Measurements from ENCODE around the gene DHPS. TPM values are rescaled to one million over a fixed set of nuclear protein-coding genes. Genes with fewer than 3 reads are reported as not detected.
A peak's percentile ranks its signal among the peaks of the same experiment; 100 is the strongest.
"Not testable (repeated sequence)": the region's sequence is repeated elsewhere in the genome, so short reads cannot be mapped to it uniquely, and the experiment has no call there.

The DHPS gene
- polyA plus RNA-seq, 3 donors: 83.0 to 91.7 (median 87.7) TPM

DNA sequence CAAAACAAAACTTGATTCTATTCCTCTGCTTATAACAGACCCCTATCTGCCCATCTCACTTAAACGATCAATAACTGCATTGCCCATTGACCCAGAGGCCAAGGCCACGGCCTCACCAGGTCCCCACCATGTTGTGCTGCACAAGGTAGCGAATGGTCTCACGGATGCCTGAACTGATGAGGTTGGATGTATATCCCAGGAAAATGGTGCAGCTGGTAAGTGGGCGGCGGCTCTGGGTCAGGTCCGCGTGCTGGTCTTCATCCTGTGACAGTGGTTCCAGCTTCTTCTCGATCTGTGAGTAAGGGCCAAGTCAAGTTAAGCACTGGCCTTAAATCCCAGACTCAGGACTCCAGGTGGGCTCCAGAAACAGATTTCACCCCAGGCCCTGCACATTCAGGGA is 1.6 kb downstream of the DHPS start:
- DNase-seq: no peak

DNA sequence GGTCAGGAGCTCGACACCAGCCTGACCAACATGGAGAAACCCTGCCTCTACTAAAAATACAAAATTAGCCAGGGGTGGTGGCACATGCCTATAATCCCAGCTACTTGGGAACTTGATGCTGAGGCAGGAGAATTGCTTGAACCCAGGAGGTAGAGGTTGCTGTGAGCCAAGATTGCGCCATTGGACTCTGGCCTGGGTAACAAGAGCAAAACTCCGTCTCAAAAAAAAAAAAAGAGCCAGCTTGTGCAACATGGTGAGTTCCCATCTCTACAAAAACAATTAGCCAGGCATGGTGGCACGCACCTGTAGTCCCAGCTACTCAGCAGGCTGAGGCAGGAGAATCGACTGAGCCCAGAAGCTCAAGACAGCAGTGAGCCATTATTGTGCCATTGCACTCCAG is 3.6 kb downstream of the DHPS start:
- not testable (repeated sequence) for DNase-seq

DNA sequence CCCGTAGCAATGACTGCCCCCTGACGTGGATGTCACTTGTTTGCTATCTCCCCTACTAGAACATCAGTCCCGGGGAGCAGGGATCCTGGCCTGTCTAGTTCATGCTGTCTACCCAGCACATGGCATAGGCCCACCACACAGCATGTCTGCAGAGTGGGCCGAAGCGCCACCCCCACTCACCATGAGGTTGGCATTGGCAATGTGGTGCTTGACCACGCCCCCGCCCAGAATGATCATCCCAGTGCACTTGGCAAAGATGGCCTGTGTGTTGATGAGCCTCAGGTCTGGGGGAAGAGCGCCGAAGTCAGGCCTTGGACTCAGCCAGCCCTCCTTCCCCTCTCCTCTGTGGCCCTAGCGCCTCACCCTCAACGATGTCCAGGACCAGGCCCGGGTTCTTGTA is 4.8 kb downstream of the DHPS start:
- no peak for DNase-seq

DNA sequence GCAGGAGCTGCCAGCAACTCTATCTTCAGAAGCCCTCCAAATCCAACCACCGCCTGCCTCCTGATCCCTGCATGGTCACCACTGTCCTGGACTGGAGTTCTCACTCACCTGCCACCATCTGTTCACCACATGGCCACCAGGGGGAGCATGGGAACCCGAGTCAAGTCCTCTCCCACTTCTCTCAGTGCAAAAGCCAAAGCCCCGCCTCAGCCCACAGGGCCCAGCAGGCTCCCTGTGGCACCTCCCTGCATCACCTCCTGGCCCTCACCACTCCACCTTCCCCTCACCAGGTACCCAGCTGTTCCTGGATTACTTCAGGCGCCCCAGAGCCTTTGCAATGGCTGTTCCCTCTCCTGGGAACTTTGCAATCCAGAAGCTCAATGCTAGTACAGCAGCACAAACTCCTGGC is 5.3 kb downstream of the DHPS start:
- peak; percentile 73 for DNase-seq

DNA sequence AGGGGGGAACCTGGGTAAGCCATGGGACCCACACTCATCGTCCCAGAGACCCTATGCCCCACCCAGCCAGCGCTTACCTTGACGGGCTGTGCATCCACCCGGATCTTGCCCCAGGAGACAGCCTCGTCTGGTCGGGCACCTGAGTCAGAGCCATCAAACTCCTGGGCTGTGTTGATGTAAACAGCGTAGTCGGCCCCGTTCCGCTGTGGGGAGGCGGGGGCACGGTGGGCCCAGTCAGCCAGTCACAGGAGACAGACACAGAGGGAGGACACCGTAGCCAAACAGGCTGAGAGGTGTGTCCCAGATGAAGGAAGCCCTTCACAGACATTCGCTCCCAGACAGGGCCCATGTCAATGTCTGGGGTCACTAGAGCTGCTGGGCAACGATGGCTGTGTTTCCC is 5.7 kb downstream of the DHPS start:
- no peak for DNase-seq

DNA sequence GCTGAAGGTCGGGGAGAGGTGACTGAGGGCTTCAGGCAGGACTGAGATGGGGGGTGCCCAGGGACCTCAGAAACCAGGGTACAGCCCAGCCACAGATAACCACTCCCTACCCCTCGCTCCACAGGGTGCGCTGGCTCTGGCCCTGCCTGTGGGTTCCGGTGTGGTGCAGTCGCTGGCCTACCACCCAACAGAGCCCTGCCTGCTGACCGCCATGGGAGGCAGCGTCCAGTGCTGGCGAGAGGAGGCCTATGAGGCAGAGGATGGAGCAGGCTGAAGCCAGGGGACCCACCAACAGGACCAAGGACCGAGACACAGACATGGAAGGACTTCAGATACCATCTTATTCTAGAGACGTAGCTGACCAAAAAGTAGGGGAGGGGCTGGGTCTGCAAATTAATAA is 6.3 kb downstream of the DHPS start:
- DNase-seq: no peak

DNA sequence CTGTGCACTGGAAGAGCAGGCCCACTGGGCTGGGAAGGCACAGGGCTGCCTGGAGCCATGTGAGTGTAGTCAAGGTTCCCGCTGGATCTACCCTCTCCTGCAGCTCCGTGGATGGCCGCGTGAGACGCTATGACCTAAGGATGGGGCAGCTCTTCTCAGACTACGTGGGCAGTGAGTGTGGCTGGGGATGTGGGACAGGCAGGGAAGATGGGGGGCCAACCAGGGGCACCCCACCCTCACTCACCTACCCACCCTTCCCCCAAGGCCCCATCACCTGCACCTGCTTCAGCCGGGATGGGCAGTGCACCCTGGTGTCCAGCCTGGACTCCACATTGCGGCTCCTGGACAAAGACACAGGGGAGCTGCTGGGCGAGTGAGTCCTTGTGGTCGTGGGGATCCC is 8.9 kb downstream of the DHPS start:
- no peak for DNase-seq

DNA sequence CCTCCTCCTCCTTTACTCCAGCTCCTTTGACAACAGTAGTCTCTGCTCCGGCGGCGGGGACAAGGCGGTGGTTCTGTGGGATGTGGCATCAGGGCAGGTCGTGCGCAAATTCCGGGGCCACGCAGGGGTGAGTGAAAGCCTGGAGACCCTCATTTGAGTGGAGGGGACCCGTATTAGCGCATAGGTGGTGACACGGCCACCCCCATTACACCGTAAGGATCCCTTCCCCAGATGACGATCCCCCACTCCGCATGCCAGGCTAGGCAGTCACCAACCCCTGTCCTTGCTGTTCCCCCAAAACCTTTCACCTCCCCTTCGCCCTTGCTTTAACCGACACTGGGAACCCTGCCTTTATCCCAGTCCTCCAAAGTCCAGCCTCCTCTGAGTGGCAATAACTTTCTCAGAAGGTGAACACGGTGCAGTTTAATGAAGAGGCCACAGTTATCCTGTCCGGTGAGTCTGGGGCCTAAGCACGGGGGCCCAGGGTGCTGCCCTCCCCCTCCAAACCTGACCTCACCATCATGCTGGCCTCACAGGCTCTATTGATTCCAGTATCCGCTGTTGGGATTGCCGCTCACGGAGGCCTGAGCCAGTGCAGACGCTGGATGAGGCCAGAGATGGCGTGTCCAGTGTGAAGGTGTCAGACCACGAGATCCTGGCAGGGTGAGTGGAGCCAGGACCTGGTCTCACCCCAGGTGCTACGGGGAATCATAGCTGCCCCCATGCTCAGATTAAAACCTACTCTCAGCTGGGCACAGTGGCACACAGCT is 11.3 kb downstream of the DHPS start:
- no peak for DNase-seq

DNA sequence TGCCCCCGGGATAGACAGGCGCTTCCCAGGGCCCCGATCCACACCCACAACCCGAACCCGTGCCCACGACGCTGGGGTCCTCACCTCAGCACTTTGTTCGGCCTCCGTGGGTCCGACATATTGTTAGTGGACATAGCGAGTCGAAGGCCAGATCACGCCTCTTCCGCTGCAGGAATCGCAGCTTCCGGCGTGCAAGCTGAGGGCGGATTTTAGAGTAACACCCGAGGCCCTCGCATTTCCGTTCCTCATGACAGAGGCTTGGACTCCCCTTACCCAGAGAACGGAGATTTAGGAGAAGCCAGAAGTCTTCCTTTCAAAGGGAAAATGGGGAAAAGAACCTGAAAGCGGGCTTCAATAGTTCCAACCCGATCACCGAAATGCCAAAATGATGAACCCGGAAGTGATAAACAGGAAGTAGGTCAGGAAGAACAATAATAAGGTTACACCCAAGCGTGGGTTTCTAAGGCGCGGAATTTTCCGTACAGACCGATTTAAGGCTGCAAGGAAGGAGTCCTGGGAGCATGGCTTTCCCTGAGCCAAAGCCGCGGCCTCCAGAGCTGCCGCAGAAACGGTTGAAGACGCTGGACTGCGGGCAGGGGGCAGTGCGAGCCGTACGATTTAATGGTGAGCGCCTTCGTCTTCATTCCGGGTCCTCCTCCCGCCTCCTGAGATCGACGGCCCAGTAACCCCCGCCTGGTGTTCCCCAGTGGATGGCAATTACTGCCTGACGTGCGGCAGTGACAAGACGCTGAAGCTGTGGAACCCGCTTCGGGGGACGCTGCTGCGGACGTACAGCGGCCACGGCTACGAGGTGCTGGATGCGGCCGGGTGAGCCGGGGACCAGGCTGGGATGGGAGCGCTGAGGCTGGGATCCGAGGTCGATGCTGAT is 12.2 kb downstream of the DHPS start:
- DNase-seq: peak; percentile 81

DNA sequence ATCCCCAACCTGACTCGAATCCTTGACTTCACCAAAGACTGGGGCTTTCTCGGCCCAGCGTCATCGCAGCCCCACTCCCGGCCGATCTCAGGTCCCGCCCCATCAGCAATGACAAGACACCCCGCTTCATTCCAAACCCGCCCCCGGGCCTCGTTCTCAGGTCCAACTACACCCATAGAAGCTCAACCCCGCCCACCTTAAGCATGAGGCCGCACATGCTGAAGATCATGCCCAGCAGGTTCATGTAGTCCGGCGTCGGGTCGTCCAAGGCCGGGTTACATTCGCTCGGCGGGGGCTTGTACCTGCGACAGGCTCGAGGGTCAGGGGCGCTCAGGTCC is 12.8 kb downstream of the DHPS start:
- DNase-seq: no peak

DNA sequence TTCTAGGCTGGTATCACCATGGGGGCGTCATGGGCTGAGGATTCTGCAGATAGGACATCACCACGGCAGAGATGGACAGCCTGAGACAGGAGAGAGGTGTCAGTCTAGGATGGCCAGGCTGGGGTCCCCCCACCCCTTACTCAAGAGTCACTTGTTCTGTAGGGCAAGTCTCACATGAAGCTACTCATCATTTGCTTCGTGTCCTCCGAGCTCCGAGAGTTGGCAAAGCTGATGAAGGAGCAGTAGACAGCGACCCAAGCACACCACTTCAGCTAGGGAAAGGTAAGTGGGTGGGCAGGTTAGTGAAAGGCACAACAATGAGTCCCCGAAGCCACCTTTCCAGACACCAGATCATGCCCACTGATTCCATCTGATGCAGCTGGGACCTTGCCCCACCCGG is 13.3 kb downstream of the DHPS start:
- DNase-seq: no peak

DNA sequence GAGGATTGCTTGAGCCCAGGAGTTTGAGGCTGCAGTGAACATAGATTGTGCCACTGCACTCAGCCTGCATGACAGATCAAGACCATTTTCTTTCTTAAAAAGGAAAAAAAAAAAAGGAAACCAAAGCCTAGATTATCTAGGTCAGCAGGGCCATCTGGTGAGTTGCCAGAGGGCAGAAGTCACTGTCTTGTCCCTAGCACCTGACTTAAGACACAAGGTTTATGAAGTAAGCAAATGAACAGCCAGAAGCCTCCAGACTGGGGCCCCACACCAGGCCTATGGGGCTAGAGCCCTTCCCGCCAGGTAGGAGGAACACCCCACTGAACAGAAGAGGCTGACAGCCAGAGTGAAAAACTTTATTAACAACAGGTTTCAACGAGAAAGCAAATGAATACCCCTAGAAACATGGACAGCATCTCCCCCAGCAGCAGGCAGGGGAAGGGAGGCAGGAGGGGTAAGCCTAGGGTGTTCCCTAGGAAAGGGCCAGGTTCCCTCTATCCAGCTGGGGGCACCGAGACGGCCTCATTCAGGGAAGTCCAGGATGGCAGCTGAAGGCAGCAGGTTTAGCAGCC is 13.9 kb downstream of the DHPS start:
- no peak for DNase-seq

DNA sequence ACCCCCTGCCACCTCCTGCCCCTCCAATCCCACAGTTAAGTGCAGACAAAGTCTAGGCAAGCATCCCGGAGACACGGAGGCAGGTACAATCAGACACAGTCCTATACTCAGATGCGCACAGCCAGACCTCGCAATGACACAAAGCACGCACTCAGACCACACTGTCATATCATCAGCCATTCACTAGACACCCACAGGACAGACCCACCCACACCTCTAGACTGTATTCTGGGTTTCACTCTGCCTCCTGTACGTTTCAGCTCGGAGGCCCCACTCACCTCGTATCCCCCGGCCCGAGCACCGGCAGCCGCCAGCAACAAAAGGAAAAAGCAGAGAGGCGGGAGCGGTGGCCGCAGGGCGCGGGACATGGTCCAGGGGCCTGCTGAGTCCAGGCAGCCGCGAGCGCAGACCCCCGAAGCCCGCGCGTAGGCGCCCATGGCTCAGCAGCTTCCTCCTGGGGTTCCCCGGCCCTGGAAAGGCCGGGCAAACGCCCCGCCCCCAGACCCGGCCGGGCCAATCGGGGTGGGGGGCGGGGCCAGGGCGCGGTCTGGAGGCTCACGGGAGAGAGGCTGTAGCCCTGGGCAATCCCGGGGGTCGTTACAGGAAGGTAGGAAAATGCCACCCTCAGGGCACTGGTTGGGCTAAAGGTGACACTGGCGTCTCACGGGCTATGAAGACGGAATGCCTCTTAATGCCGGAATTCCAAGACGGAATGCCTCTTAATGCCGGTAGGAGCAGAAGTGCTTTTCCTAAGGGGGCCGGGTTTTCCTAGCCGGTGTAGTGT is 15.2 kb downstream of the DHPS start, which contains the start of the genes MAN2B1 and WDR83:
Gene MAN2B1, minus strand, starts transcription at position 478 of the 784 bp plus-strand sequence. Its CDS starts 41 bp downstream, at position 437.
Gene WDR83, plus strand, starts transcription at position 543 of the 784 bp plus-strand sequence. CDS start 2,984 bp downstream, outside the sequence.
- peak; percentile 83 for DNase-seq

DNA sequence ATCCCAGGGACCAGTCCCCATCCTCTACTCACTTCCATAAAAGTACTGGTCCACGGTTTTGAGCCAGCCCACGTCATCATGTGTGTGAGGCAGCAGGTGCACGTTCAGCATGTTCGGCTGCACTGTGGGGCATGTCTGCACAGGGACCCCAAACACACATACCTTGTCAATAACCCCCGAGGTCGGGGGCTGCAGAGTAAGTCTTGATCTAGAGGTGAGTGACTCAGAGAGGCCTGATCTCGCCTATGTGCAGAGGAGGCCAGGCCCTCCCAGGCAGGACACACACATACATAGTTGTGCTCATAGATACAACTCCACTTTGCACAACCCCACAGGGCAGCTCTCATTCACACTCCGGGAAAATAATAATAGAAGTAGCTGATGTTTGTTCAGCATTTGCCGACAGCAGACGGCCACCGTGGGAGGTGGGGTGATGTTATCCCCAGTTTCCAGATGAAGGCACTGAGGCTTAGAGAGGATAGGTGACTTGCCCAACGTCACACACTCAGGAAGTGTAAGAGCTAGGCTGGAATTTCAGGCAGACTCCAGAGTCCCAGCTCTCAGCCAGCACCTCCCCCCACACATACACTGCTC is 15.9 kb downstream of the DHPS start:
- DNase-seq: no peak

DNA sequence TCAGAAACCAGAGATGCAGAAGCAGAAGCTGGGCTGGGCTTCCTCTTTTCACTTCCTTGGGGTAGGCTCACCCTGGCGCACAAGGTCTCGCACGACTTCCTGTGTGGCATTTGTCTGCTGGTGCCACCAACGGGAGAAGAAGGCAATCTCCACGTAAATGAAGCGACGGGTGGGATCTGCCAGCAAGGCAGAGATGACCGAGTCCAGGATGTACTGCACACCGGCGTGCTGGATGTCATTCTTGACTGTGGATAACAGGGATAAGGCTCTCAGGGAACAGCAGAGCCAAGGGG is 16.5 kb downstream of the DHPS start:
- DNase-seq: no peak

DNA sequence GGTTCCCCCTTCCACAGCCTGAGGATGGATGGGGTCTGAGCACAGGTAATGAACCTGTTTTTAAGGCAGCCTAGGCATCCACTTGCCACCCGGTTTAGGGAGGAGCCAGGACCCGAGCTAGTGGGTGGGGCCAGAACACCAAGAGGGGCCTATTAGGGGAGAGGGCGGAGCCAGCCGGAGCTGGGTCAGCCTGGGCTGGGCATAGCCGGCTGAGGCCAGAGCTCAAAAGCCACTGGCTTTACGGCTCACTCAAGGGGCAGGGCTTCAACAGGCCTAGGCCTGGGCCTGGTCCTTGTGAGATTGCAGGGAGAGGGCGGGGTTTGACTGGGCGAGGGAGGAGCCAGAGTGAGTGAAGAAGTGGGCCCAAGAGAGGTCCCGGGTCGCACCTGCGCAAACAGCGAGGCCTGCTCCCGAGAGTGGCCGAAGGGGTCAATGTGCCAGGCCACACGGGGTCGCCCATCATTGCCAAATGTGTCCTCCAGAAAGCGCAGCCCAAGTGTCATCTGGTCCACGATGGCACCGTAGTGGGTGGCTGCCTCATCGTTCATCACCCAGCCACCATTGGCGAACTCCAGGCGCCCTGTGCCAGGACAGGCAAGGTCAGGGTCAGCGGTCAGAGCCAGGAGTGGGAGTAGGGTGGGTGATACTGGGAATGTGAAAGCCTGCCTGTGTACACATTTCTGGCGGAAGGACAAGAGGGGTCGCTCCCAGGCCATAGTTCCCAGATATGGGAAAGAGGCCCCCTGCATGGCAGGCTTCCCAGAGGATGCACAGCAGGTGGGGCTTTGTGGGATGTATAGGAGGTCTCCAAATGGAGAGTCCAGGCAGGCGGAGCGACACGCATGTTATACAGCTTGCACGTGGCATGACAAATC is 17.0 kb downstream of the DHPS start:
- no peak for DNase-seq

DNA sequence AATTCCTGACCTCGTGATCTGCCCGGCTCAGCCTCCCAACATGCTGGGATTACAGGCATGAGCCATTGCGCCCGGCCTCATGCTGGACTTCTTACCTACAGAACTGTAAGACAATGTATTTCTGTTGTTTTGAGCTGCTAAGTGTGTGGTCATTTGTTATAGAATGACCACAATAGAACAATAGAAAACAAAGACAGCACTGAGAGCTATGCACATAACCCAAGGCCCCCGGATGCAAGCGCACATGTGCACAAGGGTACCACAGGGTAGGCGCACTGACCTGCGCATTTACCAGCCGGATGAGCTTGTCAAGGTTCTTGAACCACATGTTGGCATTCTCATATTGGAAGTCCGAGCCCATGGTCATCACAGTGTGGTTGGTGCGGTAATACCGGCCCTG is 20.7 kb downstream of the DHPS start:
- DNase-seq: no peak

DNA sequence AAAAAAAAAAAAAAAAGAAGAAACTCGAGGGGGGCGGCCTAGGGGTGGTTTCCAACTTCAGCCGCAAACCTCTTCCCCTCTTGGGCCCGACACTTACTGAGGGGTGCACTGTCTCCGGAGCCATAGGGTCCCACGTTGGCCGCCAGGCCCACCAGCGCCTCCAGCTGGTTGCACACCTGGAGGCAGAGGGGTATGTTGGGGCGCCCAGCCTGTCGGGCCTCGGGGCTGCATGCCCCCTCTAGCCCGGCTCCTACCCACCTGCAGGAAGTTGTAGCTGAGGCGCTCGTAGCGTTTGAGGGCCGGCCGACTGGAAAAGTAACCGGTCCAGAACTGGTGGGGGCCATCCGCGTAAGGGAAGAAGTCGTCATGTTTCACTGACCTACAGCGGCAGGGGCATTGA is 23.7 kb downstream of the DHPS start:
- DNase-seq: no peak

DNA sequence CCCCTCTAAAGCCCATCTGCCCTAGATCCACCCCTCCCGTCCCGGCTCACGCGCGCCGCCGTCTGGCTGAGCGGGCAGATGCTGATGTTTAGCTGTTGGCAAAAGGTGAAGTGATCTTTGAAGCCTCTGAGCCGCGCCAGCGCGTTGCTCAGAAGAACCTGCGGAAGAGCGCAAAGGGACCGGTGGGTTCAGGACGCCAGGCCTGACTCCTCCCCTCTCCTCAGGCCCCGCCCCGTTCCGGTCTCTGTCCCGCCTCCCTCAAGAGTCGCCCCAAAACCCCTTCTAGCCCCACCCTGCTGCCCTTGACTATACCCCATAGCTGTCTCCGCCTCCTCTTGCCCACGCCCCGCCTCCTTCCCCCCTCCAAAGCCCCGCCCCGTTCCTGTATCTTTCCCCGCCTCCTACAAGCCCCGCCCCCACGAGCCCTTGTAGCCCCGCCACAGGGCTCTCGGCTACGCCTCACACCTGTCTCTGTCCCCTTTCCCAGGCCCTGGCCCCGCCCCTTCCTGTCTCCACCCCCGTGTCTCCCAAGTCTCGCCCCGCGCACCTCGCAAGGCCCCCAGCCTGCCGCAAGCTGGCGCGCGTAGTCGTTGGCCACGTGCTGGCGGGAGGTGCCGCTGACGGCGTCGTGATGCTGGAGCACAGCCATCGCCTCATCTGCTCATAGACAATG is 24.6 kb downstream of the DHPS start:
- DNase-seq: no peak

DNA sequence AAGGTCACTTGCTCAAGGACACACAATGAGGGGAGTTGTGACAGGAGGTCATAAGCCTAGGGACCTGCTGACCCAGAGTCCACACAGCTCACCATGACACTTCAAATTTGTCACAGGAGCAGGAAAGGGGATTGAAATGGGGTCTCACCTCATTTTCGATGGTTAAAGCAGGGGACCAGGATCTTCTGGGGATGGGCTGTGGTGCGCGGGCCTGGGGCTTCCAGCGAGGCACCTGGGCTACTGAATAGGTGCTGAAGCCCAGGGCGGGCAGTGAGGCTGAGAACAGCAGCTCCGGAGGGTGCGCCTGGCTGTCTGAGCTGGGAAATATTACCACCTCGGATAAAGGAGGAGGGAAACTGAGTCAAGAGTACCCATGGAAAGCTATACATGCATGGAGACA is 26.1 kb downstream of the DHPS start:
- no peak for DNase-seq
